Mucosa of descending colon (tissue), 3 donors: ENCODE measurements around the gene KLF16. TPM values are rescaled to one million over a fixed set of nuclear protein-coding genes. Genes with fewer than 3 reads are reported as not detected.

Experiments
- ATAC-seq: fragments of 200-7000 bp; cut with Tn5 transposase; one replicate; pipeline ENCODE4 v1.9.1; 2020; ENCODE audit warnings: mild to moderate bottlenecking, moderate library complexity
- DNase-seq, 3 donors: peaks; one replicate each; pipeline ENCODE4 v3.0.0-alpha.2; 2020
- H3K36me3 ChIP-seq: fragments of 200-600 bp; one replicate; pipeline ENCODE4 v1.8.0; 2021; ENCODE audit warnings: low read depth, mild to moderate bottlenecking
- H3K4me1 ChIP-seq: fragments of 200-600 bp; one replicate; pipeline ENCODE4 v1.8.0; 2021; ENCODE audit warnings: low read depth, mild to moderate bottlenecking
- H3K4me3 ChIP-seq: fragments of 200-600 bp; one replicate; pipeline ENCODE4 v1.8.0; 2021; ENCODE audit warnings: mild to moderate bottlenecking
- H3K9me3 ChIP-seq: fragments of 200-600 bp; one replicate; pipeline ENCODE4 v1.8.0; 2021; ENCODE audit warnings: mild to moderate bottlenecking
- CTCF ChIP-seq: fragments of 200-600 bp; IDR thresholded peaks from one replicate; pipeline ENCODE4 v1.8.0; 2022; ENCODE audit warnings: antibody characterized with exemption, mild to moderate bottlenecking
- intact Hi-C, 2 donors: fragments of 100-400 bp; cut with DNase I in 1 of 2; cut with micrococcal nuclease in 1 of 2; formaldehyde crosslinking; loops; one replicate each; pipeline versions ENCODE4 v1.11.0 to v1.11.1; 2022; cut with DNase I, micrococcal nuclease
- total RNA-seq, 3 donors: library from RNA; stranded (reverse); fragmentation: NEBNext Ultra II Directional in 2 of 3; extraction: Animal tissue kit (Norgen Biotek cat#: 25700) in 2 of 3; gene quantifications; one replicate each; pipeline versions ENCODE4 v1.2.1 to v1.2.4, GENCODE V29; 2021 to 2023
- donor health status: DM: no; HTN: no; CAD: no; lungs with moderate emphysema.
- donor health status: DM: no; HTN: no; CAD: no.
- donor health status: DM: no; HTN: yes; CAD: no.

The KLF16 gene
- total RNA-seq, 3 donors from 2014 or later, result 22.6 to 26.5 (median 25.6) TPM

- Histone ChIP-seq H3K4me3 (no peak overlapping the region), H3K36me3 (no peaks in the 10 kb centered on the region), H3K9me3 (no peaks in the 10 kb centered on the region), H3K4me1 (peaks cover 10% of the 10 kb centered on the region)
- intact Hi-C loops, result no loop called here
- ATAC-seq, result no peak
- TF ChIP-seq CTCF, result no peak
- peak in 1 of 3 donors; percentile 3 for DNase-seq
These were observed 5.6 kb upstream of the KLF16 start for GRCh38 chr19:1868971-1869370.

- H3K4me3 ChIP-seq, result no peak overlapping the region
- no peak for ATAC-seq
- H3K36me3 ChIP-seq, result no peaks in the 10 kb centered on the region
- TF ChIP-seq CTCF, result no peak
- DNase-seq, result peak in 1 of 3 donors; percentile 3
- no peaks in the 10 kb centered on the region for H3K9me3 ChIP-seq
- intact Hi-C loops, result no loop called here
- no peaks in the 10 kb centered on the region for H3K4me1 ChIP-seq
These were observed 4.0 kb upstream of the KLF16 start for GRCh38 chr19:1867349-1867724.

DNA sequence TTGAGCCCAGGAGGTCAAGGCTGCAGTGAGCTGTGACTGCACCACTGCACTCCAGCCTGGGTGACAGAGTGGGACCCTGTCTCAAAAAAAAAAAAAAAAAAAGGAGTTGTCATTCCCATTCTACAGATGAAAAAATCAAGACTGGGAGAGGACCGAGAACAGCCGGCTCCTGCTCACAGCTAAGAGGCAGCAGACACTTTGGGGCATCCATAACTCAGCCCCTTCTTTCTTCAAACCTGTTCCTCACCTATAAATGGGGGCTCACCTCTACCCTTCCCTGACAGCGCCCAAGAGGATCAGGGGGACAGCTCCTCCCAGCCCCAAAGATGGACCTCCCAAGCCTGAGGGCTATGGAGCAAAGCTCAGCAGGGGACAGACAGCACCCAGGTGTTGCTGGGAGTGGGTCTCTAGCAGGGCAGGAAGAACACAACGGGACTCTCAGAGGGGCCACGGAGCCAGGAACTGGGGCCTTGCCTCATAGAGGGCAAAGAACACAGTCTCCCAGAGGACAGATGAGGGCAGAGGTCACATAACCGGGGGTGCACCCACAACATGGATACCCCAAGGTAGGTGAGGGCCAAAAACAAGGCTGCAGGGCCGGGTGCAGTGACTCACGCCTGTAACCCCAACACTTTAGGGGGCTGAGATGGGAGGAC lies 3.4 kb upstream of the KLF16 start:
- TF ChIP-seq CTCF, result no peak
- Histone ChIP-seq H3K9me3 (no peaks in the 10 kb centered on the region), H3K4me1 (peaks cover 4% of the 10 kb centered on the region), H3K36me3 (no peaks in the 10 kb centered on the region), H3K4me3 (no peak overlapping the region)
- intact Hi-C loops, result no loop called here
- ATAC-seq, result no peak
- DNase-seq, result peak in 2 of 3 donors; percentile 9 to 50

DNA sequence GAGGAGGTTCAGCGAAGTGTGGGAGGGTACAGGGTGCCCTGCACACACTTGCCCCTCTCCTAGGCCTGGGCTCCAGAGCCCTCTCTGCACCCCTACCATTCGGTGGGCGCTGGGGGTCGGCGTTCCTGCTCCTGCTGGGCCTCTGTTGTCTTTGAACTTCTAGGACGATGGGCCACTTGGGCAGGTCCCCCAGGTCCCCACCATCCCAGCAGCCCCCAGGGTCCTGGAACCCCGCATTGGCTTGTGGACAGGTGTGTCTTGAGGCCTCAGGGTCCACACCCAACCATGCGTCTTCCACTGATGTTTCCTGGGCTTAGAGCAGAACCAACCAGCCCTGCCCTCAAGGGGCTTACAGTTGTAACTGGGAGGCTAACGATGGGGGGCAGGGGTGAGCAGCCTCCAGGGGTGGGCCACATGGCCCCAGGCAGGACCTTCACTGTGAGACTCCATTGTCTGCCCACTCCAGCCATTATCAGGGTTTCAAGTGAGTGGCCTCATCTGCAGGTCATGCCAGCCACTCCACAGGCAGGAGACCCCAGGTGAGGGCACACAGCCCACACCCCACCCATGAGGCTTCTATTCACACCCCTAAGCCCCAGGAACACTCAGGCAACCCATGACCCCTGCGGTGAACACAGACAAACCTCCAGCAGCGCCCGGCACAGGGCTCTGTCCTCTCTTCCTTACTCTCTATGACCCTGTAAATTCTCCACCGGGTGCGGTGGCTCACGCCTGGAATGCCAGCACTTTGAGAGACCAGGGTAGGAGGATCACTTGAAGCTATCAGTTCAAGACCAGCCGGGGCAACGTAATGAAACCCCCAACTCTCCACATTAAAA lies 2.0 kb upstream of the KLF16 start:
- H3K4me1 ChIP-seq, result peaks cover 17% of the 10 kb centered on the region
- intact Hi-C loops, result no loop called here
- H3K4me3 ChIP-seq, result no peak overlapping the region
- TF ChIP-seq CTCF, result no peak
- ATAC-seq, result no peak
- DNase-seq, result peak in 1 of 3 donors; percentile 75
- H3K9me3 ChIP-seq, result no peaks in the 10 kb centered on the region
- H3K36me3 ChIP-seq, result no peaks in the 10 kb centered on the region

GRCh38 chr19:1864480-1865171 lies 1.2 kb upstream of the KLF16 start:
- H3K36me3 ChIP-seq, result no peaks in the 10 kb centered on the region
- intact Hi-C loops, result no loop called here
- H3K4me3 ChIP-seq, result peak overlapping the region; percentile 30
- H3K9me3 ChIP-seq, result no peaks in the 10 kb centered on the region
- DNase-seq (peak; percentile 79 to 86 (median 85)), ATAC-seq (peak; percentile 49)
- peaks cover 25% of the 10 kb centered on the region for H3K4me1 ChIP-seq
- TF ChIP-seq CTCF, result peak; percentile 89
